H1 (cell line): ENCODE measurements around the gene VPS41. TPM values are rescaled to one million over a fixed set of nuclear protein-coding genes. Genes with fewer than 3 reads are reported as not detected.

Source experiments
- CTCF ChIA-PET: fragments of 300-600 bp; sonication (Branson Sonifier 250); formaldehyde crosslinking; loops from one replicate; lab custom pipeline; 2021; ENCODE audit not compliant: partially characterized antibody; lab: Charles Lee
- POLR2A ChIA-PET: fragments of 300-600 bp; sonication (Branson Sonifier 250); formaldehyde crosslinking; loops from one replicate; lab custom pipeline; 2021; ENCODE audit warnings: inconsistent platforms; ENCODE audit not compliant: partially characterized antibody; lab: Charles Lee
- DNase-seq, 2 experiments: peaks; one replicate each; pipeline versions ENCODE4 v3.0.0 to v3.0.0-alpha.2; 2010 to 2022; ENCODE audit warnings: low spot score in 2 of 2, low read depth in 1 of 2, mixed read lengths in 1 of 2
- FAIRE-seq: peaks from 2 replicates; lab custom pipeline; 2011; peaks lifted over from hg19 to GRCh38; lab: Jason Lieb, UNC
- H2AFZ ChIP-seq: 2 replicates; pipeline ENCODE4 v1.8.1; 2012; ENCODE audit warnings: low read length, inconsistent platforms
- H2AK5ac ChIP-seq: 2 replicates; pipeline ENCODE4 v1.6.1; 2013; ENCODE audit warnings: low read depth, low read length
- H2BK120ac ChIP-seq: replicated peaks from 2 replicates; pipeline ENCODE3; 2013; ENCODE audit warnings: low read depth, low read length, inconsistent platforms
- H2BK12ac ChIP-seq: 2 replicates; pipeline ENCODE4 v1.6.1; 2013; ENCODE audit warnings: low read depth, low read length
- H2BK15ac ChIP-seq: 2 replicates; pipeline ENCODE4 v1.6.1; 2013; ENCODE audit warnings: low read length
- H2BK20ac ChIP-seq: 2 replicates; pipeline ENCODE4 v1.6.1; 2013; ENCODE audit warnings: low read length
- H2BK5ac ChIP-seq: 2 replicates; pipeline ENCODE4 v1.6.1; 2013; ENCODE audit warnings: low read depth, low read length
- H3K14ac ChIP-seq: 2 replicates; pipeline ENCODE4 v1.6.1; 2013; ENCODE audit warnings: inconsistent platforms; ENCODE audit not compliant: insufficient read length
- H3K18ac ChIP-seq: 2 replicates; pipeline ENCODE4 v1.6.1; 2013; ENCODE audit warnings: low read length; ENCODE audit errors: extremely low read depth
- H3K23ac ChIP-seq: 2 replicates; pipeline ENCODE4 v1.6.1; 2013; ENCODE audit warnings: inconsistent platforms; ENCODE audit not compliant: insufficient read length
- H3K23me2 ChIP-seq: 2 replicates; pipeline ENCODE4 v1.6.1; 2013; ENCODE audit warnings: low read depth, low read length
- H3K27ac ChIP-seq: 2 replicates; pipeline ENCODE4 v1.6.1; 2011; ENCODE audit warnings: low read depth, low read length, inconsistent platforms
- H3K27me3 ChIP-seq, 4 experiments: replicated peaks in 1 of 4; 1 replicate in 1 of 4; 2 replicates in 3 of 4; pipeline versions ENCODE4 v1.6.1 to v1.8.1; 2011 to 2013; ENCODE audit warnings: low read length in 3 of 4, mild to moderate bottlenecking in 3 of 4, inconsistent platforms in 2 of 4, mixed read lengths in 2 of 4, moderate library complexity in 1 of 4; ENCODE audit not compliant: control insufficient read depth in 3 of 4, insufficient read depth in 3 of 4; ENCODE audit errors: extremely low read depth in 1 of 4
- H3K36me3 ChIP-seq, 4 experiments: 2 replicates each; pipeline versions ENCODE4 v1.6.1 to v1.8.1; 2011 to 2013; ENCODE audit warnings: mild to moderate bottlenecking in 4 of 4, low read length in 3 of 4, moderate library complexity in 2 of 4, control low read depth in 1 of 4, inconsistent platforms in 1 of 4; ENCODE audit not compliant: insufficient read depth in 4 of 4, control insufficient read depth in 2 of 4
- H3K4ac ChIP-seq: replicated peaks from 2 replicates; pipeline ENCODE3; 2013; ENCODE audit warnings: low read length, low read depth, mixed read lengths, inconsistent platforms; ENCODE audit not compliant: insufficient read length
- H3K4me1 ChIP-seq, 4 experiments: replicated peaks in 1 of 4; 1 replicate in 1 of 4; 2 replicates in 3 of 4; pipeline versions ENCODE4 v1.6.1 to v1.8.1; 2011 to 2013; ENCODE audit warnings: low read length in 3 of 4, inconsistent platforms in 2 of 4, mixed read lengths in 1 of 4; ENCODE audit not compliant: insufficient read depth in 4 of 4, control insufficient read depth in 3 of 4
- H3K4me2 ChIP-seq, 2 experiments: 2 replicates each; pipeline versions ENCODE4 v1.6.1 to v1.8.1; 2011 to 2013; ENCODE audit warnings: low read depth in 2 of 2, low read length in 2 of 2, control low read depth in 1 of 2, inconsistent platforms in 1 of 2, mild to moderate bottlenecking in 1 of 2; ENCODE audit not compliant: insufficient read depth in 1 of 2
- H3K4me3 ChIP-seq, 4 experiments: fragments of 200-600, 300-600 bp in 1 of 4; sonication (generic), shearing (Covaris generic), sonication (Bioruptor Twin) in 1 of 4; 2 replicates each; pipeline versions ENCODE4 v1.5.1 to v1.8.1; 2011 to 2016; ENCODE audit warnings: low read length in 4 of 4, low read depth in 3 of 4, control low read depth in 2 of 4, inconsistent platforms in 2 of 4, mild to moderate bottlenecking in 2 of 4, mixed read lengths in 1 of 4, moderate library complexity in 1 of 4; ENCODE audit not compliant: insufficient read depth in 2 of 4; ENCODE audit errors: extremely low read depth in 1 of 4
- H3K56ac ChIP-seq: replicated peaks from 2 replicates; pipeline ENCODE3; 2013; ENCODE audit warnings: low read depth, mild to moderate bottlenecking, mixed read lengths, low read length, inconsistent platforms; ENCODE audit not compliant: insufficient read length
- H3K79me1 ChIP-seq: 2 replicates; pipeline ENCODE4 v1.6.1; 2013; ENCODE audit warnings: low read depth, low read length, control low read depth
- H3K79me2 ChIP-seq, 2 experiments: 2 replicates each; pipeline versions ENCODE4 v1.6.1 to v1.8.1; 2012 to 2013; ENCODE audit warnings: low read length in 2 of 2, mild to moderate bottlenecking in 2 of 2, inconsistent platforms in 1 of 2; ENCODE audit not compliant: insufficient read depth in 2 of 2, control insufficient read depth in 1 of 2
- H3K9ac ChIP-seq, 4 experiments: replicated peaks in 1 of 4; 1 replicate in 1 of 4; 2 replicates in 3 of 4; pipeline versions ENCODE4 v1.6.1 to v1.8.1; 2011 to 2013; ENCODE audit warnings: low read depth in 3 of 4, low read length in 3 of 4, control low read depth in 2 of 4, mild to moderate bottlenecking in 2 of 4, moderate library complexity in 2 of 4, inconsistent platforms in 1 of 4; ENCODE audit errors: extremely low read depth in 1 of 4
- H3K9me3 ChIP-seq, 2 experiments: 2 replicates each; pipeline versions ENCODE4 v1.6.1 to v1.8.1; 2012 to 2013; ENCODE audit warnings: mild to moderate bottlenecking in 2 of 2, moderate library complexity in 2 of 2, control low read depth in 1 of 2, inconsistent platforms in 1 of 2, low read depth in 1 of 2, low read length in 1 of 2, mixed read lengths in 1 of 2; ENCODE audit not compliant: insufficient read depth in 2 of 2
- H4K20me1 ChIP-seq, 2 experiments: replicated peaks in 1 of 2; 2 replicates each; pipeline versions ENCODE3 to v1.8.1; 2011 to 2013; ENCODE audit warnings: inconsistent platforms in 2 of 2, low read length in 2 of 2, mild to moderate bottlenecking in 1 of 2; ENCODE audit not compliant: insufficient read depth in 2 of 2, control insufficient read depth in 1 of 2
- H4K5ac ChIP-seq: 2 replicates; pipeline ENCODE4 v1.6.1; 2013; ENCODE audit warnings: low read length, low read depth, mixed read lengths, inconsistent platforms; ENCODE audit not compliant: insufficient read length
- H4K8ac ChIP-seq: 2 replicates; pipeline ENCODE4 v1.8.0; 2013; ENCODE audit warnings: mild to moderate bottlenecking, moderate library complexity, low read length, inconsistent platforms; ENCODE audit not compliant: insufficient read depth; ENCODE audit errors: extremely low read depth
- H4K91ac ChIP-seq: replicated peaks from 2 replicates; pipeline ENCODE3; 2013; ENCODE audit warnings: low read length, mixed read lengths, inconsistent platforms; ENCODE audit not compliant: insufficient read length
- ASH2L ChIP-seq: fragments of 200-600, 300-600 bp; sonication (generic); IDR thresholded peaks from one replicate; pipeline ENCODE4 v1.7.1; 2017; ENCODE audit warnings: low read length
- ATF2 ChIP-seq: IDR thresholded peaks from 2 replicates; pipeline ENCODE4 v1.6.1; 2012; ENCODE audit warnings: low read length, inconsistent platforms
- CBX8 ChIP-seq: fragments of 300-800, 300-1000 bp; sonication (generic); IDR thresholded peaks from 2 replicates; pipeline ENCODE4 v1.7.1; 2016; ENCODE audit warnings: low read depth, low read length, borderline replicate concordance
- CEBPB ChIP-seq: IDR thresholded peaks from 2 replicates; pipeline ENCODE4 v1.6.1; 2012; ENCODE audit warnings: low read depth, low read length
- CTBP2 ChIP-seq: IDR thresholded peaks from 2 replicates; pipeline ENCODE4 v1.7.0; 2011; ENCODE audit warnings: borderline replicate concordance, mild to moderate bottlenecking, moderate library complexity, mixed read lengths, low read length; ENCODE audit not compliant: insufficient read depth, insufficient read length
- EGR1 ChIP-seq: IDR thresholded peaks from 2 replicates; pipeline ENCODE4 v1.6.1; 2011; ENCODE audit warnings: low read depth, low read length, borderline replicate concordance
- KDM1A ChIP-seq: fragments of 200-600, 300-600 bp; sonication (generic); IDR thresholded peaks from 2 replicates; pipeline ENCODE4 v1.7.1; 2016; ENCODE audit warnings: mild to moderate bottlenecking, low read length, borderline replicate concordance
- POU5F1 ChIP-seq: IDR thresholded peaks from 2 replicates; pipeline ENCODE4 v1.6.1; 2011; ENCODE audit warnings: low read depth, mild to moderate bottlenecking, low read length, moderate library complexity
- RBBP5 ChIP-seq: IDR thresholded peaks from 2 replicates; pipeline ENCODE4 v1.7.1; 2012; ENCODE audit warnings: low read depth, mild to moderate bottlenecking, inconsistent platforms, low read length, moderate library complexity, borderline replicate concordance
- WGBS, 2 experiments: shearing (Covaris generic) in 1 of 2; methylation state at CpG; one replicate each; pipeline versions ENCODE4 v1.1.6 to v1.1.7; 2013 to 2015; ENCODE audit warnings: low lambda C conversion rate in 2 of 2, mixed read lengths in 2 of 2, inconsistent platforms in 1 of 2, low coverage in 1 of 2, missing lambda C conversion rate in 1 of 2; ENCODE audit not compliant: insufficient replicate concordance in 2 of 2, insufficient coverage in 1 of 2, insufficient read length in 1 of 2; ENCODE audit errors: extremely low coverage in 1 of 2, missing lambda C conversion rate in 1 of 2; 5-methylcytosine and 5-hydroxymethylcytosine counted together
- polyA plus RNA-seq, 7 experiments: library from polyadenylated mRNA; depleted of rRNA in 3 of 7; stranded (reverse) in 5 of 7; unstranded in 2 of 7; fragments of >200 nt in 5 of 7; fragments of 200-250 nt in 2 of 7; gene quantifications; 1 replicate in 5 of 7; 2 replicates in 1 of 7; 4 replicates in 1 of 7; pipeline versions ENCODE4 v1.2.1 to v1.2.3, GENCODE V29; 2011 to 2013; ENCODE audit warnings: missing spikeins in 2 of 7, mixed read lengths in 2 of 7
- total RNA-seq: library from RNA; stranded (reverse); fragmentation: NEBNext Ultra II Directional; extraction: Animal tissue kit (Norgen Biotek cat#: 25700); gene quantifications from 2 replicates; pipeline ENCODE4 v1.2.1, GENCODE V29; 2021
- TF ChIP-seq, protein P1 (sequence below), 3 experiments: IDR thresholded peaks; 1 replicate in 2 of 3; 2 replicates in 1 of 3; pipeline versions ENCODE4 v1.5.1 to v1.6.1; 2011; ENCODE audit warnings: low read length in 3 of 3, mild to moderate bottlenecking in 3 of 3, inconsistent platforms in 2 of 3, low read depth in 1 of 3, moderate library complexity in 1 of 3; ENCODE audit not compliant: insufficient read depth in 1 of 3; ENCODE audit errors: control extremely low read depth in 1 of 3

VPS41 gene
- total and polyA plus RNA-seq, 2 of the 8 experiments (the other 6 are each of a cell fraction or from before 2014, with no cell fraction given), result 10.7 to 63.3 TPM

DNA sequence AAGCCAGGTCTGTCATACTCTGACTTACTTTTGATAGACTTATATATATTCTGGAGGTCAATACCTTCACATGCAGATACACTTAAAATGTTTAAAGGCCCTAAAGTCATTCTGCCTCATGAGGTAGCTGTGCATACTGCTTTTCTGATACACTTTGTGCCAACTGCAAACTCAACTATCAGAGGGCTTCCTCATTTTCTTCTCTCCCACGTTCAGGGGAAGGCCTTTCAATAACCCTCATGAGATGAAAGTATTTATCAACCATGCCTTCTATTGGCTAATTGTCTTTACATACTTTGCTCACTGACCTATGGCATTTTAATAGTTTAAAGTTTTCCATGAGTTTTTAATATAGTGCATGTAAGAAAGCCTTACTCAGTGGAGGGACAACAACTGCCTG, 165.1 kb downstream of the VPS41 start:
- H2BK15ac ChIP-seq, result no peak overlapping the region
- no peak overlapping the region for H3K56ac ChIP-seq
- no peaks in the 10 kb centered on the region for H3K23me2 ChIP-seq
- no peak overlapping the region for H3K4me3 ChIP-seq
- CTCF ChIA-PET, result interaction anchor here (1.2 kb wide), 1 partner anchor 338 kb away, joined by 3 read pairs; no protein-coding TSS in a partner anchor
- H4K91ac ChIP-seq, result no peak overlapping the region
- POLR2A ChIA-PET, result no interaction called here
- no peaks in the 10 kb centered on the region for H3K4me1 ChIP-seq
- H3K4me2 ChIP-seq, result no peak overlapping the region
- no peaks in the 10 kb centered on the region for H3K79me2 ChIP-seq
- H2BK20ac ChIP-seq, result no peak overlapping the region
- peaks cover 2 to 15% (median 8%) of the 10 kb centered on the region in 4 experiments; a peak in 7 of 8 replicates for H3K36me3 ChIP-seq
- no peak overlapping the region for H2AFZ ChIP-seq
- H2BK12ac ChIP-seq, result no peak overlapping the region
- no peaks in the 10 kb centered on the region for H3K27me3 ChIP-seq
- no peak overlapping the region for H3K9ac ChIP-seq
- no peak overlapping the region for H2BK120ac ChIP-seq
- 82% methylated on average over 1 of the region's 1 CpG; no CpG with 5 or more reads in 1 of the 2 experiments for WGBS, 2 experiments
- FAIRE-seq (no peak), DNase-seq (no peak)
- no peak overlapping the region for H3K4ac ChIP-seq
- H3K27ac ChIP-seq, result no peak overlapping the region
- H4K20me1 ChIP-seq, result peaks cover 1 to 2% of the 10 kb centered on the region in 2 experiments
- H2AK5ac ChIP-seq, result no peak overlapping the region
- no peak overlapping the region for H2BK5ac ChIP-seq
- no peak overlapping the region for H4K5ac ChIP-seq
- no peak overlapping the region for H3K18ac ChIP-seq
- no peaks in the 10 kb centered on the region for H3K9me3 ChIP-seq
- H3K23ac ChIP-seq, result no peak overlapping the region
- no peak overlapping the region for H4K8ac ChIP-seq
- no peaks in the 10 kb centered on the region for H3K79me1 ChIP-seq
- no peak overlapping the region for H3K14ac ChIP-seq
- TF ChIP-seq KDM1A (no peak), CEBPB (no peak), CTBP2 (no peak), EGR1 (no peak), RBBP5 (no peak), ASH2L (no peak), ATF2 (no peak), CBX8 (no peak), POU5F1 (no peak)
- TF ChIP-seq, protein P1, sequence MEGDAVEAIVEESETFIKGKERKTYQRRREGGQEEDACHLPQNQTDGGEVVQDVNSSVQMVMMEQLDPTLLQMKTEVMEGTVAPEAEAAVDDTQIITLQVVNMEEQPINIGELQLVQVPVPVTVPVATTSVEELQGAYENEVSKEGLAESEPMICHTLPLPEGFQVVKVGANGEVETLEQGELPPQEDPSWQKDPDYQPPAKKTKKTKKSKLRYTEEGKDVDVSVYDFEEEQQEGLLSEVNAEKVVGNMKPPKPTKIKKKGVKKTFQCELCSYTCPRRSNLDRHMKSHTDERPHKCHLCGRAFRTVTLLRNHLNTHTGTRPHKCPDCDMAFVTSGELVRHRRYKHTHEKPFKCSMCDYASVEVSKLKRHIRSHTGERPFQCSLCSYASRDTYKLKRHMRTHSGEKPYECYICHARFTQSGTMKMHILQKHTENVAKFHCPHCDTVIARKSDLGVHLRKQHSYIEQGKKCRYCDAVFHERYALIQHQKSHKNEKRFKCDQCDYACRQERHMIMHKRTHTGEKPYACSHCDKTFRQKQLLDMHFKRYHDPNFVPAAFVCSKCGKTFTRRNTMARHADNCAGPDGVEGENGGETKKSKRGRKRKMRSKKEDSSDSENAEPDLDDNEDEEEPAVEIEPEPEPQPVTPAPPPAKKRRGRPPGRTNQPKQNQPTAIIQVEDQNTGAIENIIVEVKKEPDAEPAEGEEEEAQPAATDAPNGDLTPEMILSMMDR (IDR thresholded peaks at IDR 0.05; ENCODE audit: control extremely low read depth in 1 of 3, insufficient read depth in 1 of 3, low read depth in 1 of 3, low read length in 3 of 3), result no peak
